GM19395 (cell line): ENCODE measurements around the gene HSPA1L.
"Not testable (repeated sequence)": the region's sequence is repeated elsewhere in the genome, so short reads cannot be mapped to it uniquely, and the experiment has no call there.

Experiments
- ATAC-seq: cut with Tn5 transposase; IDR thresholded peaks from one replicate; pipeline ENCODE4 v1.9.1; 2021; ENCODE audit warnings: mild to moderate bottlenecking, moderate library complexity; ENCODE audit not compliant: unreplicated experiment

Gene HSPA1L

DNA sequence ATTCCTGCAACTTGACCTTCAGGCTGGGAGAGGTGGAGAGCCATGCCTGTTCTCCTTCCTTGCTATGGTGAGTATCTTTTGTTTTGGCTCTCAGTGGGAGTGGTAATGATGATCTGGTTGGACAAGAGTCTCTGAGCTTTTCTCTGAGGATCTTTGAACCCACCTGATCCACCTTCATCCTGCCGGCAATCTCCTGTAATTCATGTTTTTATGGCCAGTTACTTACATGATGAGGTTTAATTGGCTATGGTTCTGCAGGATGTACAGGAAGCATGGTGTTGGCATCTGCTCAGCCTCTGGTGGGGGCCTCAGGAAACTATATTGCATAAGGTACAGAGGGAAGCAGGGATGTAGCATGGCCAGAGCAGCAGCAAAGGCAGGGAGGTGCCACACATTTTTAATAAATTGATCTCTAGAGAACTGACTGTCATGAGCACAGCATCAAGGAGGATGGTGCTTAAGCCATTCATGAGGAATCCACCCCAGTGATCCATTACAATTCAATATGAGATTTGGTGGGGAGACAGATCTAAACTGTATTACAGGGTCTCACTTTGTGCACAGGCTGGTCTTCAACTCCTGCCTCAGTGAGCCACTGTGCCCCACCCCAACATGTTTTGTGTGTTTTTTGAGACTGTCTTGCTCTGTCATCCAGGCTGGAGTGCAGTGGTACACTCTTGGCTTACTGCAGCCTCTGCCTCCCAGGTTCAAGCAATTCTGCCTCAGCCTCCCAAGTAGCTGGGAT, 22.5 kb upstream of the HSPA1L start:
- no peak for ATAC-seq

GRCh38 chr6:31836474-31837368, 21.6 kb upstream of the HSPA1L start:
- no peak for ATAC-seq

- ATAC-seq, result no peak
Measured at GRCh38 chr6:31836047-31836473, 21.0 kb upstream of the HSPA1L start.

- ATAC-seq, result no peak
Measured at GRCh38 chr6:31834367-31835250, 19.5 kb upstream of the HSPA1L start.

GRCh38 chr6:31831350-31832215, 16.5 kb upstream of the HSPA1L start:
- ATAC-seq, result no peak

GRCh38 chr6:31830886-31831335, 15.8 kb upstream of the HSPA1L start:
- no peak for ATAC-seq

GRCh38 chr6:31829633-31830283, 14.7 kb upstream of the HSPA1L start:
- no peak for ATAC-seq

- ATAC-seq, result peak; percentile 69
Measured at GRCh38 chr6:31827286-31828079, 12.4 kb upstream of the HSPA1L start, which contains the start of gene HSPA1B. Gene HSPA1B, plus strand, starts transcription at chr6:31827738. Its CDS starts 213 bp downstream, at chr6:31827951.

GRCh38 chr6:31826793-31827285, 11.8 kb upstream of the HSPA1L start:
- peak; percentile 10 for ATAC-seq

DNA sequence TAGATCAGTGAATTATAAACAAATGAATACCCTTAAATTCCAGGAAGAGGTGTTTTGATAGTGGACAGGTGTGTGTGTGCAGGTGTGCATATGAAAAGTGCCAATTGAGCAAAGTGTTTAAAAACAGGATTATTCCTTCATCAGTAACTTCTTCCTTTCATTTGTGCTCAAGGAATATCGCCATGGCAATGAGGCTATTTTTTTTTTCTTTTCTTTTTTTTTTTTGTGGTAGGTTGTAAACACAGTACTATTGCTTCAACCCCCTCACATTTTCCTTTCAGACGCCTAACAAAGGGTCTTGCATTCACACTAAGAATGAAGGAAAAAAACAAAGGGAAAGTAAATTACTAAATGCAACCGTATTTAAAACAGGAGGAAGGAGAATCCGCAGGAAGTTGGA, 10.5 kb upstream of the HSPA1L start:
- ATAC-seq, result no peak

DNA sequence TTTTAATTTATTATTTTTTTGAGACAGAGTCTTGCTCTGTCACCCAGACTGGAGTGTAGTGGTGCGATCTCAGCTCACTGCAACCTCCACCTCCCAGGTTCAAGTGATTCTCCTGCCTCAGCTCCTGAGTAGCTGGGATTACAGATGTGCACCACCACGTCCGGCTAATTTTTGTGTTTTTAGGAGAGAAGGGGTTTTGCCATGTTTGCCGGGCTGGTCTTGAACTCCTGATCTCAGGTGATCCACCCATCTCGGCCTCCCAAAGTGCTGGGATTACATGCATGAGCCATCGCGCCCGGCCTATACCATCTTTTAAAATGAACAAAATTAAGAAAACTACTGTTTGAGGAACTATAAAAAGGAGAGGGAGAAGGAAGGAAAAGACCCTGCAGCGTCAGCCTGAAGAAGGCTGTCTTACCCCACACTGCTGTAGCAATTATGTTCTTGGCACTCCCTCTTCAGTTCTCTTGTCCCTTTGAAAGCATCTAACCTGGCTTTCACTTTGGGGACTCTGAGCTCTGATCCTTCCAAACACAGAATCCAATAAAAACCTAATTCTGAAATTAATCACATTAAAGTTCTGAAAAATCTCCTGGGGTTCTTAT, 8.6 kb upstream of the HSPA1L start:
- not testable (repeated sequence) for ATAC-seq

DNA sequence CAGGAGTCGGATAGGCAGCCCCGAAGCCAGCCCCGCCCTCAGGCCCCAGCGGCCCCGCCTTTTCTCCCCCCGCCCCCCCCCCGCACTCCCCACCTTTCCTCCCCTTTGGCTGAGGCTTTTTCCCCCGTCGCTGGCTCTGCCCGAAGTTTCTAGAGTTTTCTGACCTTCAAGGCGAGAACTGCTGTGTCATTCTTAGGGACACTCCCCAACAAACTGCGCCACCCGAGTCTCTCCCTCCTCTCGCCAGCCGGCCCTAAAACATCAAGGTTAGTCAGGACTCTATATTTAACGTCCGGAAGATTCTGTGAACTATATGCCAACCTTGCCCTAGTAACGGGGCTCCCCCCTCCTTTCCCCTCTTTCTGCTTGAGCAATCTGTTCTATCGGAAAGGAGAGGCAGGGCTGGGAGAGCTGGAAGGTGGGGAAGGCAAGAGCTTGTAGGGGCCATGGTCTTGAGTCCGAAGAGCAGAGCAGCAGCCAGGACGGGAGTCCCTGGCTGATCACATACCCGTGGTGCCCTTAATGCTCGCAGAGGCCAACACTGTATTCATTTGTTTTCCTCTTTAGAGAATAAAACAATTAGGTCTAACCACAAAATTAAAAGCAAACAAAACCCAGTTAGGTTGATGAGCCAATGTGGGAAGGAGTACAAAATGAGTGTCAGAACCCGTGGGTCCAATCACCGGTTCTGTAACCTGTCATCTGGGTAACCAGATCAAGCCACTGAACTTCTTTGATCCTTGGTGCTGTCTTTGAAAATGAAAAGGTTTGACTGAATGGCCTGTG, 7.1 kb upstream of the HSPA1L start:
- peak; percentile 35 for ATAC-seq

DNA sequence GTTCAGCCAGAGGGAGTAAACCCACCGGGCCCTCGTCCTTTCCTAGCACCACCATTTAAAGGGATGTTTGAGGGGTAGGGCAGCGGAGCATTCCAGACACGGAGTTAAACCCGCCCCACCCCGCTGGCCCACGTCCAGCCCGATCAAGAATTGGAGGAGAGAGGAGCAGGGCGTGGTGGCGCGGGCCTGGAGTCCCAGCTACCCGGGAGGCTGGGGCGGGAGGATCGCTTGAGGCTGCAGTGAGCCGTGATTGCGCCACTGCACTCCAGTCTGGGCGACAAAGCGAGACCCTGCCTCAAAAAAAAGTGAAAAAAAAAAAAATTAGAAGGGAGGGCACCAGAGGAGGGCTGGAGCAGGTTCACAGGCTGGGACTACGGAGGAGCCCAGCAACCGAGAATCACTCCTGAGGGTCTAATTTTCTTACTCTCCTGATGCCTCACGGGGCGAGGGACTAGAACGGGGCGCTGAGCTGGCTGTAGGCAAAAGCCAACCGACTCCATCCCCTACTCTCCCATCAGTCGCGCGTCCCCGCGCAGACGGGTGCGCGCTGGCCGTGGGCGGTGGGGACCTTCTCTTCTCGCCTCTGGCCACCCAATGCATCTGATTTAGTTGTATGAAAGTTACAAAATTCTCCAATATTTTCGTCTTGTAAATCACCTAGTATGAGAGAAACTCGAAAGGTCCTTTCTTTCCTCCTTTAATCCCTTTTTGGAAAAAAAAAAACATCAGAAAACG, 6.4 kb upstream of the HSPA1L start:
- ATAC-seq, result peak; percentile 48

DNA sequence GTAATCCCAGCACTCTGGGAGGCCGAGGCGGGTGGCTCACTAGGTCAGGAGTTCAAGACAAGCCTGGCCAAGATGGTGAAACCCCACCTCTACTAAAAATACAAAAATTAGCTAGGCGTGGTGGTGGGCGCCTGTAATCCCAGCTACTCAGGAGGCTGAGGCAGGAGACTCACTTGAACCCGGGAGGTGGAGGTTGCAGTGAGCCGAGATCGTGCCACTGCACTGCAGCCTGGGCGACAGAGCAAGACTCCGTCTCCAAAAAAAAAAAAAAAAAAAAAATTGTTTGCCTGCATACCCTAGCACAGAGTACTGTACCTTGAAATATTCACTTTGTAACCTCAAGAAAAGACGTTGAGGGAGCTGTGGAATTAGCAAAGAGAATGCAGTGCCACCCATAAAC, 5.3 kb upstream of the HSPA1L start:
- not testable (repeated sequence) for ATAC-seq

- ATAC-seq, result no peak
Measured at GRCh38 chr6:31819871-31820299, 4.8 kb upstream of the HSPA1L start.

GRCh38 chr6:31817929-31818511, 2.9 kb upstream of the HSPA1L start:
- not testable (repeated sequence) for ATAC-seq
